NCI-H128 (cell line): ENCODE data around the gene RFX7.

Experiments used
- DNase-seq: peaks from one replicate; lab custom pipeline; 2025; ENCODE audit not compliant: unreplicated experiment; lab: John Stamatoyannopoulos, UW

RFX7 gene

GRCh38 chr15:56148064-56148463, 95.6 kb downstream of the RFX7 start:
- DNase-seq = no peak

GRCh38 chr15:56146756-56147155, 96.9 kb downstream of the RFX7 start:
- DNase-seq = no peak

- DNase-seq = no peak
Observed at GRCh38 chr15:56128081-56128480, 115.6 kb downstream of the RFX7 start.

GRCh38 chr15:56126409-56126808, 117.3 kb downstream of the RFX7 start:
- DNase-seq = no peak

- no peak for DNase-seq
Observed at GRCh38 chr15:56124391-56124790, 119.3 kb downstream of the RFX7 start.

GRCh38 chr15:56105855-56106254, 137.8 kb downstream of the RFX7 start:
- DNase-seq = no peak

GRCh38 chr15:56102441-56102840, 141.2 kb downstream of the RFX7 start:
- DNase-seq = no peak

- no peak for DNase-seq
Observed at GRCh38 chr15:56099311-56099710, 144.4 kb downstream of the RFX7 start.

GRCh38 chr15:56098195-56098863, 145.3 kb downstream of the RFX7 start:
- DNase-seq = no peak

- no peak for DNase-seq
Observed at GRCh38 chr15:56095406-56095805, 148.3 kb downstream of the RFX7 start.

GRCh38 chr15:56094171-56094570, 149.5 kb downstream of the RFX7 start:
- DNase-seq = no peak

- DNase-seq = no peak
Observed at GRCh38 chr15:56088389-56088788, 155.3 kb downstream of the RFX7 start.

GRCh38 chr15:56086566-56086965, 157.1 kb downstream of the RFX7 start:
- DNase-seq = no peak

- DNase-seq = no peak
Observed at GRCh38 chr15:56082263-56082761, 161.4 kb downstream of the RFX7 start.

- DNase-seq = no peak
Observed at GRCh38 chr15:56077081-56077480, 166.6 kb downstream of the RFX7 start.

GRCh38 chr15:56076640-56077039, 167.0 kb downstream of the RFX7 start:
- no peak for DNase-seq

- no peak for DNase-seq
Observed at GRCh38 chr15:56074481-56075265, 169.0 kb downstream of the RFX7 start.

GRCh38 chr15:56064152-56064551, 179.5 kb downstream of the RFX7 start:
- DNase-seq = no peak

GRCh38 chr15:56059716-56060115, 184.0 kb downstream of the RFX7 start:
- no peak for DNase-seq

GRCh38 chr15:56058986-56059385, 184.7 kb downstream of the RFX7 start:
- no peak for DNase-seq

- DNase-seq = no peak
Observed at GRCh38 chr15:56056626-56057025, 187.1 kb downstream of the RFX7 start.

GRCh38 chr15:56053046-56053400, 190.7 kb downstream of the RFX7 start:
- no peak for DNase-seq
